Mucosa of stomach (tissue), 1 donor: Measurements from ENCODE around the gene SCN2A.

ENCODE experiments used
- H3K27me3 ChIP-seq: one replicate; pipeline ENCODE4 v1.7.0; 2013; ENCODE audit warnings: mild to moderate bottlenecking, low read length; ENCODE audit not compliant: control insufficient read depth, insufficient read depth
- H3K36me3 ChIP-seq: one replicate; pipeline ENCODE4 v1.7.0; 2013; ENCODE audit warnings: low read length; ENCODE audit not compliant: control insufficient read depth, insufficient read depth
- H3K4me1 ChIP-seq: one replicate; pipeline ENCODE4 v1.7.0; 2013; ENCODE audit warnings: mild to moderate bottlenecking, low read length; ENCODE audit not compliant: control insufficient read depth, insufficient read depth
- H3K4me3 ChIP-seq: one replicate; pipeline ENCODE4 v1.7.0; 2013; ENCODE audit warnings: low read length
- H3K9ac ChIP-seq: one replicate; pipeline ENCODE4 v1.7.0; 2013; ENCODE audit warnings: mild to moderate bottlenecking, low read length, moderate library complexity
- H3K9me3 ChIP-seq: one replicate; pipeline ENCODE4 v1.7.0; 2013; ENCODE audit warnings: mild to moderate bottlenecking, low read length, moderate library complexity; ENCODE audit not compliant: control insufficient read depth
- donor health status: Pancreatic carcinoma.

Gene SCN2A

DNA sequence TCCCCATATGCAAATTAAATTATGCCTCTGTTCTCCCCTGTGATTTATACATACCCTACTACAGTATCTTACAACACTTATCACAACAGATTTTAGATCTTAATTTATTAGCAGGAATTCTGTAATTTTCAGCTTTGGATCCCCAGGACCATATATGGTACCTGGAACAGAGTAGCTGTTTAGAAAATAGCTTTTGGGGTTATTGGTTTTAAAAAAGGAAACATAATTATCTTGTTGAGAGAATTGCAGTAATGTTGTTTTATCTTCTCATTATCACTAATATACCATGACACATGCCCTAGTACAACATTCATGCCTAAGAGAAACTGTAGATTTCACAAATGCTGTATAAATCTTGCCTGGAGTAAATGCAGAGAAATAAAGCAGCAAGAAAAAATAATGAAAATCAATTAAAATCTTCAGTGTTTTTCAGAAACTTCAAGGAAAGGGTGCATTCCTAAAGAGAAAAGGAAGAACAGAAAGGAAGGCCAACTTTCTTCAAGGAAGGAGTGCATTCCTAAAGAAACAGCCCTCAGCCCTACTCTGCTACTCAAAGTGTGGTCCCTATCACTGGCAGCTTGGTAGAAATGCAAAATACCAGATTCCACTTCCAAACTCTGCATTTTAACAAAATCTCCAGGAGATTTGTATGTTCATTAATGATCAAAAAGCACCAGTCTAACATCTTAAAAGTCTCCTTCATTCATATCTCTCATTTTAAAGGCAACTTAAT lies 193.2 kb downstream of the SCN2A start:
- H3K4me3 ChIP-seq: no peak overlapping the region
- H3K9me3 ChIP-seq: no peaks in the 10 kb centered on the region
- no peak overlapping the region for H3K9ac ChIP-seq
- no peaks in the 10 kb centered on the region for H3K4me1 ChIP-seq
- no peaks in the 10 kb centered on the region for H3K27me3 ChIP-seq
- H3K36me3 ChIP-seq: no peaks in the 10 kb centered on the region

DNA sequence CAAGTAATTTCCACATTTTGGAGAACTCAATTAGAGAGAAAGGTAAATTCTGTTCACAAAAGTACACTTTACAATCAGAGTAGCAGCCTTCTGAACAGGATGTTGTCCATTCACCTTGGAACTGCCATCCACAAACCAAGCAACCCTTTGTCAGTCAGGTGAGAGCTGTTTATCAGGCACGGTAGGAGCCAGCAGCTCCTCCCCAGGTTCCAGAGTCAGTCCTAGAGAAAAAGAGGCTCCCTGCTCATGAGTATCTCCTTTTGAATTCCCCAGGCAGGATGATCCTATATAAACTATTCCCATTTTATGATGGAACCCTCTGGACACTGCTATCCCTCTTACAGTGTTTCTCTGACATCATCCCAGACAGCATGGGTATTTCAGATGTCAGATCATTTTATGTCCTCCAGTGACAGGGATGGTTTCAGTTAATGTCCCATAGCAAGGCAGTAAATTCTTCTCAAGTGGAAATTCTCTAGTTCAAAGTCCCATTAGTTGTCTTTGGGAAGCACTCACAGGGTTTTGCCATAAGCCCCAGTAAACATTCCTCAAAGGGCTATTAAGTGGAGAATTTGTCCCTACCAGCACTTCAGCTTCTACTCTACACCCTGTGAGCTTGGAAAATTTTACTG lies 195.8 kb downstream of the SCN2A start:
- Histone ChIP-seq H3K36me3 (no peaks in the 10 kb centered on the region), H3K9ac (no peak overlapping the region), H3K27me3 (no peaks in the 10 kb centered on the region), H3K4me1 (no peaks in the 10 kb centered on the region), H3K9me3 (no peaks in the 10 kb centered on the region), H3K4me3 (no peak overlapping the region)

DNA sequence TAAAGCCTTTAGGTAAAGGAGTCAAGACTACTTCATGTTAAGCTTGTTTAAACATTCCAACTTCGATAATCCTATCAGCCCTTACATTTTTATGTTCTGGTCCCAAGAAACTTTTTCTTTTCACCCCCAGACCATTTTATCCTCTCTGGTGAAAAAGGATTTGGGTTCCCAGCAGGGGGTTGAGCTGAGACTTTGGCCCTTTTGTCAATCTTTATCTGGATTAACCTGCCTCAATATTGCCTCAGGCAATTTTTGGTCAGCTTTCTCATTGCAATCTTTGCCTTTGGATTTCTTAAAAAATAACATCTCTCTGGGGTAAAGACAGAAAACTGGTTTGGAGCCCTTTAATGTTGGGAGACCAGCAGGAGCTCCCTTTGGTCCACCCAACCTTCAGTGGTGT lies 196.4 kb downstream of the SCN2A start:
- Histone ChIP-seq H3K4me1 (no peaks in the 10 kb centered on the region), H3K4me3 (no peak overlapping the region), H3K9ac (no peak overlapping the region), H3K9me3 (no peaks in the 10 kb centered on the region), H3K36me3 (no peaks in the 10 kb centered on the region), H3K27me3 (no peaks in the 10 kb centered on the region)

DNA sequence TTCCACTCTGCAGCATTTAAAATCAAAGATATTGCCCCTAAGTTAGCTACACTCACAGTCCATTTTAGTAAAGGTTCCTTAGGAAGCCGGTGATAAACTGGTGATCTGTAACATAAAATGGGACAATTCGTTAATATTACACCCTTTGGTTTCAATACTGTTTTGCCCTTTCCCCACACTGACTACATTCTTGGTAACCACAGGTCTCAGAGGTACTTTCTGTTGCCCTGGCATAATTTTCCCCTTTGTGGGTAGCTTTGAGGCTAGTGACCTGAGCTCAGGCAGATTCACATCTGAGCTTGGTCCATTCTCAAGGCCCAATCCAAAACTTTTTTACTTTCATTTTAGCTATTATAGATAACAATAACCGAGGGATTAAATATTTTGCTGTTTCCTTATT lies 197.3 kb downstream of the SCN2A start:
- no peak overlapping the region for H3K9ac ChIP-seq
- H3K4me1 ChIP-seq: no peaks in the 10 kb centered on the region
- H3K36me3 ChIP-seq: no peaks in the 10 kb centered on the region
- H3K27me3 ChIP-seq: no peaks in the 10 kb centered on the region
- no peaks in the 10 kb centered on the region for H3K9me3 ChIP-seq
- no peak overlapping the region for H3K4me3 ChIP-seq

DNA sequence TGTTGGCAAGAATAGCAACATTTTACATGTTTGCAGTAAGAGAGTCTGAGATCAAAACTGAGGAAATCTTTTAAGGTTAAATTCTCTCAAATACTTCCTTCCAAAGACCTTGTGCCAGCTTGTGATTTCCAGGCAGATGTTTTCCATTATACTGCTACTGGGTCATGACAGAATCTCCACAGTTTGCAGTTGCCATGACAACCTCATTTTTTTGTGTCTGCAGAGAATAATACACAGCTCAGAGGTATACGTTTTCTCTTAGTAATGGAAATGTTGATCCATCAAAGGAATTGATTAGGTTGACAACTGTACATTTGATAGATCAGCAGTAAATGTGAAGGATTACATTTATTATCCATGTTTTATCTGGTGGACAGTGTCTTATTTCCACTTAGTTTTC lies 201.2 kb downstream of the SCN2A start:
- H3K36me3 ChIP-seq: no peaks in the 10 kb centered on the region
- H3K9ac ChIP-seq: no peak overlapping the region
- H3K4me1 ChIP-seq: no peaks in the 10 kb centered on the region
- H3K9me3 ChIP-seq: no peaks in the 10 kb centered on the region
- H3K4me3 ChIP-seq: no peak overlapping the region
- no peaks in the 10 kb centered on the region for H3K27me3 ChIP-seq
